Naive thymus-derived CD8-positive, alpha-beta T cell (primary cell): ENCODE measurements around the gene GSTA1. TPM values are rescaled to one million over a fixed set of nuclear protein-coding genes. Genes with fewer than 3 reads are reported as not detected.
"Not testable (repeated sequence)": the region's sequence is repeated elsewhere in the genome, so short reads cannot be mapped to it uniquely, and the experiment has no call there.

Source experiments
- ATAC-seq, 2 donors: fragments of 150-1000 bp; cut with Tn5 transposase in 1 of 2; sonication (Bioruptor Pico), chemical (Tn5 transposase) in 1 of 2; 1 replicate in 1 of 2; 2 replicates in 1 of 2; pipeline ENCODE4 v1.10.0; 2021; ENCODE audit warnings: mild to moderate bottlenecking in 2 of 2, moderate library complexity in 2 of 2
- POLR2A ChIA-PET: fragments of 350-600 bp; sonication (Branson Sonifier 250); formaldehyde crosslinking; loops from one replicate; lab custom pipeline; 2021; ENCODE audit warnings: antibody characterized with exemption; lab: Charles Lee
- DNase-seq, 10 donors: peaks; one replicate each; pipeline versions ENCODE4 v3.0.0 to v3.0.0-alpha.2; 2020 to 2022
- H3K27ac Mint-ChIP-seq, 10 donors: one replicate each; pipeline ENCODE4 v1.8.0; 2020 to 2022; ENCODE audit warnings: mild to moderate bottlenecking in 10 of 10, mixed read lengths in 10 of 10, moderate library complexity in 4 of 10, inconsistent platforms in 1 of 10
- H3K27me3 Mint-ChIP-seq, 5 donors: one replicate each; pipeline ENCODE4 v1.8.0; 2021 to 2022; ENCODE audit warnings: mixed read lengths in 5 of 5
- H3K36me3 Mint-ChIP-seq, 3 donors: one replicate each; pipeline ENCODE4 v1.8.0; 2020 to 2022; ENCODE audit warnings: mixed read lengths in 3 of 3, mild to moderate bottlenecking in 2 of 3, inconsistent platforms in 1 of 3
- H3K4me1 Mint-ChIP-seq, 4 donors: one replicate each; pipeline ENCODE4 v1.8.0; 2021 to 2022; ENCODE audit warnings: mixed read lengths in 4 of 4
- H3K4me3 Mint-ChIP-seq, 10 donors: one replicate each; pipeline ENCODE4 v1.8.0; 2020 to 2022; ENCODE audit warnings: mild to moderate bottlenecking in 10 of 10, mixed read lengths in 10 of 10, moderate library complexity in 6 of 10, inconsistent platforms in 1 of 10
- H3K9me3 Mint-ChIP-seq, 9 donors: one replicate each; pipeline ENCODE4 v1.8.0; 2020 to 2022; ENCODE audit warnings: mixed read lengths in 9 of 9, mild to moderate bottlenecking in 3 of 9, inconsistent platforms in 1 of 9, moderate library complexity in 1 of 9
- polyA plus RNA-seq, 3 donors: library from polyadenylated mRNA; unstranded; fragments of 300-500 nt; fragmentation: Illumina TruSeq; gene quantifications; one replicate each; pipeline ENCODE4 v1.2.3, GENCODE V29; 2021
- total RNA-seq, 8 experiments: library from RNA in 2 of 8; stranded (reverse) in 2 of 8; gene quantifications; one replicate each; pipeline ENCODE4 v1.2.3 and lab custom pipeline; 2021 to 2026

GSTA1 gene
- total and polyA plus RNA-seq, 5 experiments from 2014 or later, result not detected

DNA sequence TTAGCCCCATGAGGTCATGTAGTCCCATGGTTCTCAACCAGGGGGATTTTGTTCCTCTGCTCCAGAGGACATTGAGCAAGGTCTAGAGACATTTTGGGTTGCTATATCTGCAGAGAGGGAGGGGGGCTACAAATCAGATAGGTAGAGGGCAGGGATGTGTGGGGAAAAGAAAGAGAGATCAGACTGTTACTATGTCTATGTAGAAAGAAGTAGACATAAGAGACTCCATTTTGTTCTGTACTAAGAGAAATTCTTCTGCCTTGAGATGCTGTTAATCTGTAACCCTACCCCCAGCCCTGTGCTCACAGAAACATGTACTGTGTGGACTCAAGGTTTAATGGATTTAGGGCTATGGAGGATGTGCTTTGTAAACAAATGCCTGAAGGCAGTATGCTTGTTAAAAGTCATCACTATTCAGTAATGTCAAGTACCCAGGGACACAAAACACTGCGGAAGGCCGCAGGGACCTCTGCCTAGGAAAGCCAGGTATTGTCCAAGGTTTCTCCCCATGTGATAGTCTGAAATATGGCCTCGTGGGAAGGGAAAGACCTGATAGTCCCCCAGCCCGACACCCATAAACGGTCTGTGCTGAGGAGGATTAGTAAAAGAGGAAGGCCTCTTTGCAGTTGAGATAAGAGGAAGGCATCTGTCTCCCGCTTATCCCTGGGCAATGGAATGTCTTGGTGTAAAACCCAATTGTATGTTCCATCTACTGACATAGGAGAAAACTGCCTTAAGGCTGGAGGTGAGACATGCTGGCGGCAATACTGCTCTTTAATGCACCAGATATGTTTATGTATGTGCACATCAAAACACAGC lies 41.7 kb downstream of the GSTA1 start:
- ATAC-seq, H3K36me3 Mint-ChIP-seq, DNase-seq, H3K4me3 Mint-ChIP-seq, H3K9me3 Mint-ChIP-seq, H3K4me1 Mint-ChIP-seq, H3K27ac Mint-ChIP-seq, POLR2A ChIA-PET: not testable (repeated sequence)
- H3K27me3 Mint-ChIP-seq, result peaks cover 6 to 15% (median 11%) of the 10 kb centered on the region in 5 donors

DNA sequence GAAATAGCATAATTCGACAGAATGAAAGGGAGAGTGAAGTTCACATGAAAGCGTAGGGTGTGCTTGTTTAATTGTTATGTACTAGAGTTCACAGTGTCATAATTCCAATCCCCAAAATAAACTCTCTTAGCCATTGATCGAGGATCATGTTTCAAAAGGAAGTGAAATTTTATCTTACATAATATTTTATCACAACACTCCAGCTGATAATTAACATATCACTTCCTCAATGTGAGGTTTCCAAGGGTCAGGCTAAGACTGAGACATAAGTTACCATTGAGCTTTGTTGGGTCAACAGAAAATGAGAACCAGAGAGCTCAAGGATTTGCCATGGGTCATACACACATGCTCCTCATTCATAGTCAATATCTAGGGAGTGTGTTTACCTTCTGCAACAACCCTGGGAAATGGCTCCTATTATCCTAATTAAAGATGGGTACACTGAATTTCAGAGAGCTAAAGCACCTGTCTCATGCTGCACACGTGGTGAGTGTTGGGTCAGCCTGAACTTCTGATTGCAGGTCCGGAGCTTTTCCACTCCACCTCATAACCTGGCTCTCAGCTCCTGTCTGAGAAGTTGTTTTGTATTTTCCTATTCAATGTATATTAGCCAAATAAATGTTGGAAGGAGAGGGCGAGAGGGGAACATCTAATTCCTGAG lies 43.4 kb downstream of the GSTA1 start:
- H3K4me1 Mint-ChIP-seq, result no peaks in the 10 kb centered on the region
- H3K27me3 Mint-ChIP-seq, result peaks cover 5 to 15% (median 11%) of the 10 kb centered on the region in 5 donors
- POLR2A ChIA-PET, result no interaction called here
- H3K36me3 Mint-ChIP-seq, result no peaks in the 10 kb centered on the region
- ATAC-seq (no peak), DNase-seq (no peak)
- no peak overlapping the region for H3K4me3 Mint-ChIP-seq
- H3K27ac Mint-ChIP-seq, result no peak overlapping the region
- no peaks in the 10 kb centered on the region for H3K9me3 Mint-ChIP-seq

GRCh38 chr6:52759085-52759484 lies 44.5 kb downstream of the GSTA1 start:
- Mint-ChIP-seq H3K27ac (no peak overlapping the region), H3K4me3 (no peak overlapping the region), H3K4me1 (no peaks in the 10 kb centered on the region), H3K36me3 (no peaks in the 10 kb centered on the region), H3K9me3 (no peaks in the 10 kb centered on the region), H3K27me3 (peaks cover 5 to 24% (median 12%) of the 10 kb centered on the region in 5 donors)
- no peak for DNase-seq
- POLR2A ChIA-PET, result no interaction called here
- ATAC-seq, result no peak

- H3K27ac Mint-ChIP-seq, ATAC-seq, H3K4me1 Mint-ChIP-seq, DNase-seq, POLR2A ChIA-PET, H3K36me3 Mint-ChIP-seq, H3K4me3 Mint-ChIP-seq, H3K9me3 Mint-ChIP-seq: not testable (repeated sequence)
- H3K27me3 Mint-ChIP-seq, result peaks cover 5 to 23% (median 12%) of the 10 kb centered on the region in 5 donors
These were observed 45.8 kb downstream of the GSTA1 start for GRCh38 chr6:52757651-52758338.

DNA sequence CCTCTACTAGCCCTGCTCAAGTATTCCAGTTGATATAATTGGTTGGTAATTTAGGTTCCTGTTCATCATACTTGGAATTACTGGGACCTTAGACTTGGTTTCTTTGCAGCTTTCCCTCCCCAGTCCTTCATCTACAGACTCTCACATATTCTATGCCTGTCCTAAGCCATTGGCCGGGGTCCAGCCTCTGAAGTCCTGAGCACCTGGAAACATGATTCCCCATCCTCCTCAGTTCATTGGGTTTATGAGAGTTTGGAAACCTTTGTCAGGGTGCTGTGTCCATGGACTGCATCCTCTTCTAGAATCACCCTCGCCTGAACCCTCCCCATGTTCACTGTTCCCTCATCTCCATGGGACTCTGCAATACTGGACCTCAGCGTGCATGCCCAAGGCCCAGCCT lies 49.2 kb downstream of the GSTA1 start:
- peaks cover 4 to 17% (median 9%) of the 10 kb centered on the region in 5 donors for H3K27me3 Mint-ChIP-seq
- H3K4me3 Mint-ChIP-seq, result no peak overlapping the region
- no peaks in the 10 kb centered on the region for H3K4me1 Mint-ChIP-seq
- peaks cover 0 to 12% (median 5%) of the 10 kb centered on the region in 3 donors for H3K36me3 Mint-ChIP-seq
- DNase-seq (no peak), ATAC-seq (no peak)
- H3K27ac Mint-ChIP-seq, result no peak overlapping the region
- H3K9me3 Mint-ChIP-seq, result peaks cover 0 to 15% (median 4%) of the 10 kb centered on the region in 9 donors
- POLR2A ChIA-PET, result no interaction called here

DNA sequence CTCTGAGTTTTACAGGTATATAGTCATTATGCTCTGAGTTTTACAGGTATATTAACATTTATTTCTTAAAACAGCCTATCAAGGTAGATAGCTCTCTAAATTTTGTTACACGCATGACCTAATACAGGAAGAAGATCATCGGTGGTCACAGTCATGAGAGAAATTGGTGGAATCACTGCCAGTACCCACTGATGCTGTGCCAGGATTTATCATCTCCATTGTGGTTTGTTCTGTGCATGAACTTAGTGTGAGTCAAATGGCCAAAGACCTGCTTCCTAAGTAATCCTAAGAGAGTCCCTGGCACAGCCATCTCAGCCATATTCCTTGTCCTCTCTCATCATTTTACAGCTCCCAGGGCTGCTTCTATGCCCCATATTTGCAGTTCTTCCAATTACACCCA lies 50.5 kb downstream of the GSTA1 start:
- H3K27ac Mint-ChIP-seq, DNase-seq, H3K4me1 Mint-ChIP-seq, H3K4me3 Mint-ChIP-seq, POLR2A ChIA-PET, ATAC-seq: not testable (repeated sequence)
- H3K27me3 Mint-ChIP-seq, result peaks cover 2 to 19% (median 6%) of the 10 kb centered on the region in 5 donors
- peaks cover 0 to 15% (median 4%) of the 10 kb centered on the region in 9 donors for H3K9me3 Mint-ChIP-seq
- H3K36me3 Mint-ChIP-seq, result peaks cover 0 to 12% (median 5%) of the 10 kb centered on the region in 3 donors

DNA sequence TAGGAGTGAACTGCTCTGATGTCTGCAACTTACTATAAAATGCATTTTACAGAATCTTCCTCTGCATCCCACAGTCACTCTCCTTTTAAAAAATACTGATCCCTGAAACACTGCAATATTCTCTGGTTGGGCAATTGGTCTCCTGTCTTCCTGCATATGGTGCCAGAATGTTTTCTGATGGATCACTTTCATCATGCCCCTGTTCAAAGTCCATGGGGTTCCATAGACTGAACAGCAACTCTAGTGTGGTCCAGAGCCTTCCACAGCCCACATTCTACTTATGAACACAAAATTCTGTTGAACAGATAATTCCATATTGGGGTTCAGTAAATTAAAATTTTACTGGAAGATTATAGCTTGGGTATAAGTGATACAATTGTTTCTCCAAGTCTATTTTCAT lies 51.3 kb downstream of the GSTA1 start:
- DNase-seq (no peak), ATAC-seq (no peak)
- Mint-ChIP-seq H3K4me3 (no peak overlapping the region), H3K27ac (no peak overlapping the region), H3K4me1 (no peaks in the 10 kb centered on the region), H3K27me3 (peaks cover 2 to 21% (median 6%) of the 10 kb centered on the region in 5 donors), H3K36me3 (peaks cover 0 to 12% (median 5%) of the 10 kb centered on the region in 3 donors), H3K9me3 (peaks cover 0 to 15% (median 4%) of the 10 kb centered on the region in 9 donors)
- POLR2A ChIA-PET, result no interaction called here

GRCh38 chr6:52749556-52750152 lies 54.0 kb downstream of the GSTA1 start:
- H3K27me3 Mint-ChIP-seq, result peaks cover 3 to 13% (median 5%) of the 10 kb centered on the region in 5 donors
- DNase-seq, result no peak
- POLR2A ChIA-PET, result no interaction called here
- H3K9me3 Mint-ChIP-seq, result peaks cover 0 to 15% (median 4%) of the 10 kb centered on the region in 9 donors
- H3K27ac Mint-ChIP-seq, result no peak overlapping the region
- ATAC-seq, result no peak
- no peaks in the 10 kb centered on the region for H3K4me1 Mint-ChIP-seq
- H3K4me3 Mint-ChIP-seq, result no peak overlapping the region
- H3K36me3 Mint-ChIP-seq, result peaks cover 0 to 12% (median 5%) of the 10 kb centered on the region in 3 donors

- peaks cover 0 to 14% (median 4%) of the 10 kb centered on the region in 9 donors for H3K9me3 Mint-ChIP-seq
- peaks cover 3 to 14% (median 8%) of the 10 kb centered on the region in 5 donors for H3K27me3 Mint-ChIP-seq
- H3K27ac Mint-ChIP-seq, H3K4me1 Mint-ChIP-seq, POLR2A ChIA-PET, H3K36me3 Mint-ChIP-seq, DNase-seq, H3K4me3 Mint-ChIP-seq, ATAC-seq: not testable (repeated sequence)
These were observed 56.3 kb downstream of the GSTA1 start for GRCh38 chr6:52747301-52747700.

DNA sequence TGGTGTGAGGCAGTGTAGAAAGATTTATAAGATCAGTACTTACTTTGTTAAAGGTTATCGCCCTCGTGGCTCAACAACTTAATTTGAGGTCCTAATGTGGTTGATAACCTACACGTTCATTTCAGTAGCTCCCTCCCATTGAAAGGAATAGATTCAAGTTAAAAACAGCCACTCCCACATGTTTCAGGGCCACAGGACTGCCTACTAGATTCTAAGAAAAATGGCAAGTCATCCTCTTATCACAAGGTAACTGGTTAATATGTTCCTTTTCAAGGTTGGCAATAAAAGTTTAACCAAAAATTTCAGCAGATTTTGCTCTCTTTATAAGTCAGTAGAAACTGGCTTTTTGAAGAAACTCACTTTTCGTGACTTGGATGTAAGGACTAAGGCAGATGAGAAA lies 57.4 kb downstream of the GSTA1 start:
- Mint-ChIP-seq H3K4me3 (no peak overlapping the region), H3K36me3 (peaks cover 0 to 4% (median 4%) of the 10 kb centered on the region in 3 donors), H3K9me3 (peaks cover 0 to 10% (median 4%) of the 10 kb centered on the region in 9 donors), H3K27ac (no peak overlapping the region), H3K27me3 (peaks cover 5 to 14% (median 9%) of the 10 kb centered on the region in 5 donors), H3K4me1 (no peaks in the 10 kb centered on the region)
- DNase-seq, result no peak
- ATAC-seq, result no peak
- POLR2A ChIA-PET, result no interaction called here

GRCh38 chr6:52745764-52746201 lies 57.8 kb downstream of the GSTA1 start:
- ATAC-seq, result no peak

DNA sequence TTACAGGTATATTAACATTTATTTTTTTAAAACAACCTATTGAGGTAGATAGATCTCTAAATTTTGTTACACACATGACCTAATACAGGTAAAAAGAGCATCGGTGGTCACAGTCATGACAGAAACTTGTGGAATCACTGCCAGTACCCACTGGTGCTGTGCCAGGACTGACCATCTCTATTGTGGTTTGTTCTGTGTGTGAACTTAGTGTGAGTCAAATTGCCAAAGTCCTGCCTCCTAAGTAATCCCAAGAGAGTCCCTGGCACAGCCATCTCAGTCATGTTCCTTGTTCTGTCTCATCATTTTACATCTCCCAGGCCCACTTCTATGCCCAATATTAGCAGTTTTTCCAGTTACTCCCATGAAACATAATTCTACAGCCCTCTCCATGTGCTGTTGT lies 61.7 kb downstream of the GSTA1 start:
- H3K4me3 Mint-ChIP-seq, result no peak overlapping the region
- peaks cover 0 to 19% (median 2%) of the 10 kb centered on the region in 9 donors for H3K9me3 Mint-ChIP-seq
- POLR2A ChIA-PET, result no interaction called here
- H3K27ac Mint-ChIP-seq, result no peak overlapping the region
- no peaks in the 10 kb centered on the region for H3K4me1 Mint-ChIP-seq
- DNase-seq (no peak), ATAC-seq (no peak)
- H3K36me3 Mint-ChIP-seq, result peaks cover 0 to 11% (median 2%) of the 10 kb centered on the region in 3 donors
- H3K27me3 Mint-ChIP-seq, result peaks cover 5 to 14% (median 8%) of the 10 kb centered on the region in 5 donors

More at GRCh38 chr6:52745764-52746201, 57.8 kb downstream of the GSTA1 start:
- DNase-seq, result no peak
- no peaks in the 10 kb centered on the region for H3K4me1 Mint-ChIP-seq
- H3K27me3 Mint-ChIP-seq, result peaks cover 5 to 14% (median 9%) of the 10 kb centered on the region in 5 donors
- peaks cover 0 to 11% (median 1%) of the 10 kb centered on the region in 9 donors for H3K9me3 Mint-ChIP-seq
- no peak overlapping the region for H3K27ac Mint-ChIP-seq
- H3K36me3 Mint-ChIP-seq, result peaks cover 0 to 4% (median under 1%) of the 10 kb centered on the region in 3 donors
- no peak overlapping the region for H3K4me3 Mint-ChIP-seq
- POLR2A ChIA-PET, result no interaction called here
